GM19467 (cell line): ENCODE results near the gene AK4.

ENCODE experiments used
- ATAC-seq: cut with Tn5 transposase; IDR thresholded peaks from one replicate; pipeline ENCODE4 v1.9.1; 2021; ENCODE audit warnings: mild to moderate bottlenecking, moderate library complexity; ENCODE audit not compliant: unreplicated experiment

The AK4 gene

DNA sequence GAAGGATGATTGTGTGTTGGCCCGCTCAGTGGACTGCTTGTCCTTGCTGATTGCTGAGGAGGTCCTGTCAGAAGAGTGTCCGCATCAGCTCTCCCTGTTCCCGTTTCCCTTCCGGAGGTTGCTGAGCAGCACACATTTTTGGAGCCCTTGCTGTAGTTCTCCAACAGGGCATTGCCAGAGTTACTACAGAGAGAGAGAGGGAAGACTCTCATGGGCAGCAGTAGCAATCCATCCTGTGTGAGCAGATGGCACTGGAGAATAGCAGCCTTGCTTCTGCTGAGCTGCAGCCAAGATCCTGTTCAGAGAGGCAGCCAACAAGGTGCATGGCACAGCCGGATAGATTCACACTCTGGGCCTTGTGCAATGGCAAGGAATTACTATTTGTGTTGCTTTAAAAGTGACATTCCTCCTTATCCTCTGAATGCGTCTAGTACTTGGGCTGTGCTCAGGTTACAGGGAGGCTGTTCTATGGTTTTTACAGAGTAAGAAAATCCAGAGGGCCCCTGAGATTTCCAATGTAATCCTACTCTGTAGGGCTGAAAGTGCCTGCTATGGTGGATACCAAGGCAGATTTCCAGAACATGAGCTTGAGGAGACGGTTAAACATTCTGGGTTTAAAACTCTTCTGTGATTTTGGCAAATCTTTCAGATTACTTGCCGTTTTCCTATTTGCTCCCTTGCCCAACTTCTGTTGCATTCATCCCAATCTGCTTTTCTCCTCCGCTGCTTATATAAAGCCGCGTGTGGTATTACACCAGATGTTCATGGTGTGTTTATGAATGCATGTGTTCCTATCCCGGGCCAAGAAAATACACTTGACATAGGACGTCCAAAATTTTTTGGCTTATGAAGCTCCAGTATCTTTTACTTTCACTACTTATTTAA is 27.4 kb downstream of the AK4 start:
- no peak for ATAC-seq

DNA sequence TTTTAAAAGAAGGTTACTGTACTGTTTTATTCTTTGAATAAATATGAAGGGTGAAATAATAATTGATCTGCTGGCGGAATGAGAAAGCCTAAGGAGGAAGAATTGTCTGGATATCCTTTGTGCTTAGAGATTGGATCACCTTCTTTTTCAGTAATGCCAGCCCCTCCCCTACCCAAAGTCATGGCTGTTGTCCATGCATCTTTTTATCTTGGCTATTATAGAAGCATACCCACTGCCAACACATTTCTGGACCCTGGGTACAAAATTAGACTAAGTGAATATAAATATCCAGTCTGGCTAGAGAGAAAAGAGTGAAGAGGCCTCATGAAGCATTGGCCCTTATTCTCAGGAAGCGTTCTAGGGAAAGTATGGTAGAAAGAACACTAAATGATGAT is 28.1 kb downstream of the AK4 start:
- no peak for ATAC-seq

DNA sequence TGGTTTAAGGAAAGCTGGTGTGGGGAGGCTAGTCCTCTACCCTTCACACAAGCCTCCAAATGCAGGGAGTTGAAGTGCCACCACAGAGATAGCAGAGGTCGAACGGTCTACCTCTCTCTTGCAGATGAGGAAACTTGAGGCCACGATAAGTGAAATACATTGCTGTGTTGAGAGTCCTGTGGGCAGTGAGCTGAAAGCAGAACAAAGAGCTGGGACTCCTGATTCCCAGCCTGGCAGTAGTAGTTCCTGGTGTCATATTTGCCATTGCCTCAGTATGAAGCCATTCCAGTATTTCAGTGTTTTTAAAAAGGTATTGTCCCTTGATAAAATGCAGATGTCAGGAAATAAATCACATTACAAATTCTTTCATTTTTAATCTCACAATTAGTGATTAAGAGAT is 28.6 kb downstream of the AK4 start:
- no peak for ATAC-seq

DNA sequence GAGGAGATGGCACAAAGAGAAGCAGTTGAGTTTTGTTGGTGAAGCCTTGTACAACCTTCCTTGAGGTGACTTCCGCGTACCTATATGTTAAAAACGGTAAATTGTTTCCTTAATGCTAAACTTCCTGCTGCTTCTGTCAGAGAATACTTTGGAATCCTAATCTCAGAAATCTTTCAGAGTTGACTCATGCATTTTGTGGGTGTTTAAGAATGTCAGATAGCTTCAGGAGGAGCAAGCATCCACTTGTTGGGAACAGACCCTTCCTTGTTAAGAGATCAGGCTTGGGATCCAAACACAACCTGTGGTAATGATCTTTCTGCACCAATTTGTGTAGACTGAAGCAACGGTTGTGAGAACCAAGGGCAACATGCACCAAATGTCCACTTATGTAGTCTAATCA is 29.5 kb downstream of the AK4 start:
- ATAC-seq: no peak

DNA sequence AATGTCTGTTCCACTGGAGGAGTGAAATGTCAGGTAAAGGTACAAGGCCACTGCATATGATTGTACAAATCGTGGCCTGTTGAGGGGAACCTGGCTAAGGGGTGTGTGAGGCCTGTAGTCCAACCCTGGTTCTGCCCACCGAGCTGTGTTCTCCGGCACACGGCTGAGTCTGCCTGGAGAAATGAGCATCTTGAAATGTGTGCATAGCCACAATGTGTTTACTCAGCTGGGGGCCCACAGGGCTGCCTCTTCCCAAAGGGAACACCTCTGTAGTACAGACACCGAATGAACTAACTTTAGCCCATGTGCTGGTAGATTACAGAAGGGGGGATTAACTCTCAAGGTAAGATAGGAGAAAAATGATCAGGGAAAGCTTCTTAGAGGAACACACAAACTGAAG is 30.2 kb downstream of the AK4 start:
- ATAC-seq: no peak

DNA sequence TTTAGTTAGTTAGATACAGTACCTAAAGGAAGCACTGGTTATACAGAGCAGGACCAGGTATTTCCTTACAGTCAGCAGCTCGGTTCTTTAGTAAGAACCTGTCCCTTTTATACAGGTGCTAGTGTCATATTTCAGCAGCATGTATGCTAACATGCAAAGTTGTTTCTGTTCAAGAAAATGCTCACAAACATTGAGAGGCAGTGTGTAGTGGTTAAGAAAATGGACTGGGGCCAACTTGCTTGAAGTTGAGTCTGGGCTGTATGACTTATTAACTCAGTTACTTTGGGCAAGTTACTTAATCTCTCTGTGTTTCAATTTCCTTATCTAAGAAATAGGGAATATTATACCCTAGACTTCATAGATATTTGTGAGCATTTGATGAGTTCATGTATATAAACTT is 31.1 kb downstream of the AK4 start:
- ATAC-seq: no peak

DNA sequence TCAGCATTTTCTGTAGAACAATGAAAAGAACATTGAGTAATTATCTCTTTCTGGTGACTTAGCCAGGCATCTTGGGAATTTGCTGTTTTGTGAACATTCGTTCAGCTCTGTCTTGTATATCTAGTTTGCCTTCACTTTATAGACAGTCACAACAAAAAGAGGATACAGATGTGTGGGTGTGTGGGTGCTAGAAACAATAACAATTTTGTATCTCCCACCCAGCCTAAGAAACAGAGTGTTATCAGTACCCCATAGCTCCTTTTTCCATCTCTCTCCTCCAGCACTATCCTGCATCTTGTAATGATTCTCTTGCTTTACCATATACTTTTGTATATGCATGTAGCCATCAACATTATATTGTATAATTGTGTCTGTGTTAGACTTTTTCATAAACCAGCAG is 33.0 kb downstream of the AK4 start:
- ATAC-seq: no peak

DNA sequence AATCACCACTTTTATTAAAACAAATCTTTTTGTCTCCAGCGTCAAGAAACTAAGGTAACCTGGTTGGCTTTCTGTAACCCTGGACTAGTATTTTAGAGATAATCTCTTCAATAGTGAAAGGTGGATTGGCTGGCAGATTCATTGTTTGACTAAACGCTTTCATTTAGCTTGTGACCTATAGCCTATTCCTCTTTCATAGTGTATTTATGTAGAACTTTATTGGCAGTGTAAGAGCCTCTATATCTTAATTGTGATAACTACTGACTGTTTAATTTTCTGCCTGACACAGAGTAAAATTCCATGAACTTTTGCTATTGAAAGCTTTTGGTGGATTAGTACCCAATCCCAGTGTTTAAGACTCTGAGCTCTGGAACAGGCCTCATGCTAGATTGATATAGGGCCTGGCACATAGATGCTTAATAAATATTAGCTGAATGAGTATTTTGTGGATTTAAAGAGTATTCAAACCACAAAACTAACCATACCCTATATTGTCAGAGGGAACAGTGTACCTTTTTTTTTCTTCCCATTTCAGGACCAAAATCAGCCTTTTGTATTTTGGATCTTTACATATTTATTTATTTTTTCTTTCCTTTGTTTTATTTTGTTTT is 34.8 kb downstream of the AK4 start:
- no peak for ATAC-seq

DNA sequence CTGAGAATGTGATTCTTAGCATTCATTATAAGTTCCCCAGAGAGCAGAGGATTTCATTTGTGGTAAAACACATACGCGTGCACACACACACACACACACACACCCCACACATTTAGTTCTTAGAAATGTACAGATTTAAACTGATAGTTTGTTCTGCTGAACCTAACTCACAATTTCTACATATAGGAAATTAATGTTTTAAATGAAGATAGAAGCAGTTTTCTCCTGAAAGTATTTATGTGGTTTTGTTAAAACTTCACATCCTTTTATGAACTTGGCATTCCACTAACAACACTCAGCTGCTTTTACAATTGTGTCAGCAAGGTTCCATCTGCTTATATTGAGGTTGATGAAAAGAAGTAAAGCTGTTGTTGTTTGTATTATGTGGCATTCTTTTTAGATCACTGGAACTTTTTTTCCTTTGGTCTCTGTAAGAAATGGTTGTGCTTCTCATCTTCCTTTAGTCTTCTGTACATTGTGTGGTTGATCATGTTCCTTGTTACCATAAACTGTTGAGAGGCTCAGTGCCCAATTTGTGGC is 41.6 kb downstream of the AK4 start:
- ATAC-seq: no peak

DNA sequence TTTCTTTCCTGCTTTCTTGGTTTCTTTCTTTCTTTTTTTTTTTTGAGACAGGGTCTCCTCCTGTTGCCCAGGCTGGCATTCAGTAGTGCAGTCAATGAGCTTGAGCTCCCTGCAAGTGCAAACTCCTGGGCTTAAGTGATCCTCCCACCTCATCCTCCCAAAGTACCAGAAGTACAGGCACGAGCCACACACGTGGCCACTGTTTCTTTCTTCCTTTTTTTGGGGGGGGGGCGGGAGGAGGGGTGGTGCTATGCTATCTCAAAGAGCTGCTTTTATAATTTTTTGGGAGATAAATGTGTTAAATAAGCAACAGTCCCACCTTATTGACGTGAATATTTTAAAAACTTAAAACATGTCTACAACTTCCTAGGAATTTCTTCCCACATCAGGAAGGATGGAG is 42.2 kb downstream of the AK4 start:
- ATAC-seq: no peak

DNA sequence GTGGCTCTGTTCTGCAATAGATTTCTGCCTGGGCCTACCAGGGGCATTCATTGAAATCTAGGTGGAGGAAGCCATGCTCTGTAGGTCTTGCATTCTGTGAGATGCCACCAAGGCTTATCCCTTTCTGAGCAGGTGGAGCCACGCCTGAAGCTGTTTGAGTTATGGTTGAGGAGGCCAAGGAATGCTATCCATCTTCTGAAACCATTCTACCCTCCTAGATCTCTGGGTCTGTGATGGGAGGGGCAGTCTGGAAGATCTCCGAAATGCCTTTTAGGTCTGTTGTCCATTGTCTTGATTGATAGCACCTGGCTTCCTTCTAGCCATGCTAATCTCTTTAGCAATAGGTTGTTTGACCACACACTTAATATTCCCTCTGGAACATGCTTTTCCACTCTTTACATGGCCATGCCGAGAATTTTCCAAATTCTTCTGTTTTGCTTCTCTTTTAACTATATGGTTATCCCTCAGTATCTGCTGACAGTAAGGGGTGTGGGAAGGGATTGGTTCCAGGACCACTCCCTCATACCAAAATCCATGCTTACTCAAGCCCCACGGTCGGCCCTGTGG is 45.2 kb downstream of the AK4 start:
- ATAC-seq: no peak

DNA sequence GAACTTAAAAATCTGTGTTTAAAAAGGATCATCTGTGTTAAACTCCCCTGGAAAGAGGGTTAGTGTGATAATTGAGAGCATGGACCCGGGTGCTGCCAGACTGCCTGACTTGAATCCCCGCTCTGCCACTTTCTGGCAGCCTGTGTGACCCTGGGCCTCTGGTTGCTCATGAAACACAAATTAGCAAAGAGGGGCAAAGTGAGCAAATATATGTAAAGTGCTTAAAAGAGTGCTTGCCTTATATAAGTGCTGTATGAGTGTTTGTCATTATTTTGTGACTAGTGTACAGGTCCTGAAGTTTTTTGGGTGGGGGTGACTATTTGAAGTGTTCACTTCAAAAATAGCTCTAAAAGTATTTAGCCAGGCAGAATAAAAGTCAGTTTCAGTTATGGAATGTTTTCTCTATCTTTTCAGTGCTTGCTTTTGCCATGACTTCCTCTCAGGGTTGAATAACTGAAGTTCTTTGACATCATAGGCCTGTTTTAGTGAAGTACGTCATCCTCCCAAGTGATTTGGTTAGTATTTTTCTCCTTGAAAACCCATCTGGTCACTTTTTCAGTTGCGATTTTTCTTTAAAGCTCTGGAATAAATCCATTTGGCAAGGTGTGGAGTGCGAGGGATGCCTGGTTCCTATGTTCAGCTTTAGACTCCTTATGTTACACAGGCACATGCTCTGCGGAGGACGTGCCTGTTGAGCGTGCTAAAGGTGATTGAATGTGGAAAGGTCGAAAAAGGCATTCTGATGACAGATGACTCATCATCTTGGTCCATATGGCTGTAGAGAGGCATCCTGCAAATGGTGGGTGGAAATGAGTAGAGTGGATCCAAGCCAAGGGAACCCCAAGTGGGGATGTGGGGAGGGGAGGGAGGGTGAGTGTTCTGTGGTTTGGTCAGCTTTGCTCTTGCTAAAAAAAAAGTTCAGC is 47.8 kb downstream of the AK4 start:
- no peak for ATAC-seq

DNA sequence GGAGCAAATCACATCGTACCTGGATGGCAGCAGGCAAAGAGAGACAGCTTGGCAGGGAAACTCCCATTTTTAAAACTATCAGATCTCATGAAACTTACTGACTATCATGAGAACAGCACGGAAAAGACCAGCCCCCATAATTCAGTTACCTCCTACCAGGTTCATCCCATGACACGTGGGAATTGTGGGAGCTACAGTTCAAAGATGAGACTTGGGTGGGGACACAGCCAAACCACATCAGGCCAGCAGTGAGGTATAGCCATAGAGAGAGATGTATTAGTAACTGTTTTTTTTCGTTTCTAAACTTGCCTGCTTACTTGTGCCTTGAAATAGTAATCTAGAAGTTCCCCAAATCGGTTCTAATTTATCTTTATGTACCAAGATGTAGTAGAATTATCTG is 48.9 kb downstream of the AK4 start:
- ATAC-seq: no peak

DNA sequence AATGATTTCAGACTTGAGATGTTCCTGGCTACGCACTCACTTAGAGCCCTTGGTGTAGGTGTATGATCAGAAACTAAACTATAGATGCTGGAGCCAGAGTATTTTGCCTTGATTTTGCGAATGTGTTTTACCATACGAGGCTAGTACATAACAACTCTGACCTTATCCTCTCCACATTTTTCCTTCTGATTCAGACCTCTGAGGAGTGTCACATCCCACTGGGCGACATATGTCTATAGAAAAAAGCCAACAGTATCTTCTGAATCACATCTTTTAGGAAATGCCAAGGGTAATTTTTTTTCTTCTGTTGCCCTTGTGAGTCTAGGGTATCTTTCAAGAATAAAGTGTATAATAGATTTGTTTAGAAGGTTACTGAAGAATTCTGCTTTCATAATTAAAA is 49.6 kb downstream of the AK4 start:
- no peak for ATAC-seq

DNA sequence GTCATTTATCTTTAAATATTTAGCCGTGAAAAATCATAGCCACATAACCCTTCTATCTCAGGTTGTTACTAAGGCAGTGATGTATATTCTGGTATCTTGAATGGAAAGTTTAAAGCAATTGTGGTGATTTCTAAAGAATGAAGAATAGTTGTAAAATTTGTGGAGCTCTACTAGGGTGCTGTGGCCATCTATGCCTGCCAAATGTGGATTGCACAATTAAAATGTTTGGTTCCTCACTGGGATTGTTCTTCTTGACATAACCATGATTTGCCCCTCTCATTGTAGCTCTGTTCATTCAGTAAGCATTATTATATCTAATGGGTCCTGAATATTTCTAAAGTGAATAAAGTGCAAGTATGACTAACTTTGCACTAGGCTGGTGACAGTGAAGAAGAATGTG is 50.1 kb downstream of the AK4 start:
- ATAC-seq: no peak

DNA sequence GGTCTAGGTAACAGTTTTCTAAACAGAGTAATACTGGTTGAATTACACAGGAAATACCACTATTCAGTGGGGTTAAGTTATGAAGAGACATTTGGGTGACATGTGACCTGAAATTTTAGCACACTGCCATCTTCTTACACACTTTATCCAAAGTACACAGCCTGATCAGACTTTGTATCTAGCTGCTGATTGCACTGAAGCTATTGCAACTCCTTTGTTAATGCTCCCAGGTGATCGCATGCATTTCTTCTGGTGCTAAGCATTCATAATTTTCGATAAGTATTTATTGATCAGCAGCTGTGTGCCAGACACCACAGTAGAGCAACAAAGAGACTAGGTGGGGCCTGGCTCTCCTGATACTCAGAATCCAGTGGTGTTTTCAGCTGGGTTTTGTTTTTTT is 52.4 kb downstream of the AK4 start:
- ATAC-seq: no peak

DNA sequence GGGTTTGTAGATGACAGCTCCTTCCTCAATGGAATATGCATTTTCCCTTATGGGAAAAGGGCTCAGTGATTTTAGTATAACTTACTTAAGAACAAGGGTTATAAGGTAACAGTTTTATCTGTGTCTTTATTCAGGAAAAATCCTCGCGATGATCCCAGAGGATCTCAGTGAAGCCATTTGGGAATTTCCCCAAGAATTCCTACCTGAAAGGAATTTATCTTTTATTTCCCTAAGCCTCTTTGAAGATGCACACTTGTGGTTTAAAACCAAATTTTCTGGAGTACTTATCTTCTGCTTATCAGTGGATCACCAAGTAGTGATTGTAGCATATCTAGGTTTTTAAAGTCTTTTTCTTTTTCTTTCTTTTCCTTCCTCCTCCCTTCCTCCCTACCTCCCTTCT is 58.8 kb downstream of the AK4 start:
- no peak for ATAC-seq

DNA sequence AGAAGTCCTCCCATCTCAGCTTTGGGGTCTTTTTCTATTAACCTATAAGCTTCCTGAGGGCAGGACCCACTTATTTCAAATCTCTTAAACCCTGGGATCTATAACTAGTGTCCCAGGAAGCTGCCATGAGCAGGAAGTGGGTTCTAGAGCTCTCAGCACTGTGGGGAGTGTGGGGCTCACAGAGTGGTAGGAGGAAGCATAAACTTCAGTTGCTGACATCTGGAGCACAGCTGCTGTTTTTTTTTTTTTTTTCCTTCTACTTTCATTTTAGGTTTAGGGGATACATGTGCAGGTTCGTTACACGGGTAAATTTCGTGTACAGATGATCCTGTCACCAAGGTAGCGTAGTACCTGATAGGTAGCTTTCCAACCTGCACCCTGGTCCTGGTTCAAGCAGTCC is 59.3 kb downstream of the AK4 start:
- peak; percentile 61 for ATAC-seq

DNA sequence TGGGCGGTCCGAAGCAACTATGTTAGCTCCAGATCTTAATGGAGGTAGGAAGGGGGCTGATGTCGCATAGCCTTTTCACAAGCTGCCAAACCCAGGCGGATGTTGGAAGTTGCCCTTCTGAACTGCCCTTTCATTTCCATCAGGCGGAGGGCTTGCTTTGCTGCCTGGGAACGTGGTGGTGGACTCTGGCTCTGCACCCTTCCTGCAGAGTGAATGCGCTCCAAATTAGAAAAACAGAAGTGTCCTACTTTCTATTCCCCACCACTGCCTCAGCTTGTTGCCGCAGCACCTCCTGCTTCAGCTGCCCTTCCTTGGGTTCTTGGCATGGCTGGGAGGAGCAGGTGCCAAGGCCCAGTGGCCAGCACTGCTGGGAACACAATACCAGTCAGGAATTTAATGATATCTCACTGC is 60.6 kb downstream of the AK4 start:
- no peak for ATAC-seq

DNA sequence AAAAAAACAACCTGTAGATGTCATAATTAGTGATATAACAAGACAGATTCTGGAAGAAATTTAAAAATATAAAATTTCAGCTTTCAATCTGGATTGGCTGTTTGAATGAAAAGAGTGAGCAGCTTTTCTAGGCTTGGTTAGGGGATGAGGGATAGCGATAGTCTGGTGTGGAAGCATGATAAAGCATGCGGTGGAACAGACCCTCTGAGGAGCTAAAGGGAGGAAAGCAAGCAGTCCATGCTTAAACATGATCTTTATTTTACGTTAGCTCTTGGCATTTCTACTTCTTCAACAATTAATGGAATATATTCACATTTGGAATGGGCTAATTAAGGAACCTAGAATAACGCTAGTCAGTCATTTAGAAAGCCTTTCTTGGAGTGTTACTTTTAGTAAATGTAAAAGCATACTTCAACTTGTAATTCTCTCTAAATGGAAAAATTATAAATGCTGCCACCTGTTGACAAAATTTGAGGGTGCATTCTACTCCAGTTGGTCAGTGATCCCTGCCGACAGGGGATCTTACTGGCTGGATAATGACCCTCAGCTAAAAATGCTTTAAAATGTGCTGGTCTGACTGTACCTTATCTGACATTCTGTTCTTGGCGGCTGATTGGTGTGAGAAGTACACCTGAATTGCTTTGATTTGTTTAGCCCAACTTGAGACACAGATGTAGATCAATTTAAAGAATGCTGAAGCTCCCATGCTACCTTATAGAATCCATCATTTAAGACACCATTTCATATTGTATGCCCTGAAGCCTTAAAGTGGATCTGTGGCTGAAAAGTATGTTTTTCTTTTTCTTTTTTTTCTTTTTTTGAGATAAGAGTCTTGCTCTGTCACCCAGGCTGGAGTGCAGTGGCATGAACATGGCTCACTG is 61.2 kb downstream of the AK4 start:
- no peak for ATAC-seq
